Mesenchymal stem cell (in vitro differentiated cells and primary cell): ENCODE data around the gene MFN2.
"Not testable (repeated sequence)": the region's sequence is repeated elsewhere in the genome, so short reads cannot be mapped to it uniquely, and the experiment has no call there.

Source experiments
- DNase-seq: peaks from one replicate; pipeline ENCODE4 v3.0.0-alpha.2; 2013
- H2AFZ ChIP-seq: one replicate; pipeline ENCODE4 v1.6.1; 2013; ENCODE audit warnings: low read depth, mild to moderate bottlenecking, control low read depth, inconsistent platforms, low read length, moderate library complexity
- H2AK5ac ChIP-seq: 2 replicates; pipeline ENCODE4 v1.6.1; 2013; ENCODE audit warnings: low read length, moderate library complexity, mild to moderate bottlenecking, inconsistent platforms; ENCODE audit not compliant: severe bottlenecking
- H2BK120ac ChIP-seq: one replicate; pipeline ENCODE4 v1.6.1; 2013; ENCODE audit warnings: low read depth, mild to moderate bottlenecking, inconsistent platforms, low read length, moderate library complexity
- H2BK12ac ChIP-seq, 2 experiments: one replicate each; pipeline ENCODE4 v1.6.1; 2013; ENCODE audit warnings: inconsistent platforms in 2 of 2, low read length in 2 of 2, mild to moderate bottlenecking in 2 of 2, moderate library complexity in 2 of 2, control low read depth in 1 of 2
- H2BK15ac ChIP-seq: one replicate; pipeline ENCODE4 v1.6.1; 2013; ENCODE audit warnings: mild to moderate bottlenecking, low read depth, inconsistent platforms; ENCODE audit not compliant: poor library complexity, severe bottlenecking
- H2BK5ac ChIP-seq: 2 replicates; pipeline ENCODE4 v1.6.1; 2013; ENCODE audit warnings: low read depth, mild to moderate bottlenecking, low read length, control low read depth, inconsistent platforms; ENCODE audit not compliant: poor library complexity, severe bottlenecking
- H3K14ac ChIP-seq, 2 experiments: one replicate each; pipeline ENCODE4 v1.6.1; 2013; ENCODE audit warnings: inconsistent platforms in 2 of 2, low read length in 2 of 2, control low read depth in 1 of 2, mild to moderate bottlenecking in 1 of 2, moderate library complexity in 1 of 2
- H3K18ac ChIP-seq, 2 experiments: one replicate each; pipeline ENCODE4 v1.6.1; 2013; ENCODE audit warnings: inconsistent platforms in 2 of 2, low read length in 2 of 2, control low read depth in 1 of 2, low read depth in 1 of 2, mild to moderate bottlenecking in 1 of 2
- H3K23ac ChIP-seq, 2 experiments: one replicate each; pipeline ENCODE4 v1.6.1; 2013; ENCODE audit warnings: inconsistent platforms in 2 of 2, low read length in 2 of 2, mild to moderate bottlenecking in 2 of 2, moderate library complexity in 2 of 2, control low read depth in 1 of 2
- H3K27ac ChIP-seq: 2 replicates; pipeline ENCODE4 v1.5.1; 2013; ENCODE audit warnings: mild to moderate bottlenecking, moderate library complexity, low read length, control low read depth, inconsistent platforms; ENCODE audit not compliant: poor library complexity, severe bottlenecking
- H3K27me3 ChIP-seq, 2 experiments: 2 replicates each; pipeline versions ENCODE4 v1.6.1 to v1.7.0; 2013; ENCODE audit warnings: low read length in 2 of 2, mild to moderate bottlenecking in 2 of 2, moderate library complexity in 2 of 2, control low read depth in 1 of 2, inconsistent platforms in 1 of 2; ENCODE audit not compliant: control insufficient read depth in 1 of 2, insufficient read depth in 1 of 2
- H3K36me3 ChIP-seq, 2 experiments: 2 replicates each; pipeline versions ENCODE4 v1.6.1 to v1.7.0; 2013; ENCODE audit warnings: low read length in 2 of 2, control low read depth in 1 of 2, inconsistent platforms in 1 of 2, low read depth in 1 of 2, mild to moderate bottlenecking in 1 of 2; ENCODE audit not compliant: insufficient read depth in 2 of 2, control insufficient read depth in 1 of 2
- H3K4ac ChIP-seq, 2 experiments: one replicate each; pipeline ENCODE4 v1.6.1; 2013; ENCODE audit warnings: inconsistent platforms in 2 of 2, low read length in 2 of 2, mild to moderate bottlenecking in 2 of 2, moderate library complexity in 2 of 2, control low read depth in 1 of 2, low read depth in 1 of 2
- H3K4me1 ChIP-seq: 2 replicates; pipeline ENCODE4 v1.6.1; 2013; ENCODE audit warnings: low read depth, low read length, control low read depth; ENCODE audit not compliant: control insufficient read depth, insufficient read depth
- H3K4me2 ChIP-seq: 2 replicates; pipeline ENCODE4 v1.6.1; 2013; ENCODE audit warnings: low read length, mild to moderate bottlenecking, inconsistent platforms; ENCODE audit not compliant: poor library complexity, severe bottlenecking
- H3K4me3 ChIP-seq, 2 experiments: 2 replicates each; pipeline versions ENCODE4 v1.5.1 to v1.7.0; 2013; ENCODE audit warnings: low read length in 2 of 2, mild to moderate bottlenecking in 2 of 2, control low read depth in 1 of 2, low read depth in 1 of 2; ENCODE audit not compliant: insufficient read depth in 1 of 2
- H3K79me1 ChIP-seq: replicated peaks from 2 replicates; pipeline ENCODE4 v1.6.1; 2013; ENCODE audit warnings: mild to moderate bottlenecking, control low read depth, low read length, inconsistent platforms; ENCODE audit not compliant: poor library complexity, severe bottlenecking
- H3K9ac ChIP-seq: 2 replicates; pipeline ENCODE4 v1.7.0; 2013; ENCODE audit warnings: mild to moderate bottlenecking, low read length, moderate library complexity
- H3K9me3 ChIP-seq: 2 replicates; pipeline ENCODE4 v1.7.0; 2013; ENCODE audit warnings: mild to moderate bottlenecking, low read length; ENCODE audit not compliant: control insufficient read depth
- H4K8ac ChIP-seq: one replicate; pipeline ENCODE4 v1.6.1; 2013; ENCODE audit warnings: inconsistent platforms, mild to moderate bottlenecking, low read length, moderate library complexity
- H4K91ac ChIP-seq: one replicate; pipeline ENCODE4 v1.6.1; 2013; ENCODE audit warnings: mild to moderate bottlenecking, low read length, inconsistent platforms
- WGBS: methylation state at CpG from one replicate; pipeline ENCODE4 v1.1.7; 2013; ENCODE audit warnings: mixed read lengths; 5-methylcytosine and 5-hydroxymethylcytosine counted together

MFN2 gene

DNA sequence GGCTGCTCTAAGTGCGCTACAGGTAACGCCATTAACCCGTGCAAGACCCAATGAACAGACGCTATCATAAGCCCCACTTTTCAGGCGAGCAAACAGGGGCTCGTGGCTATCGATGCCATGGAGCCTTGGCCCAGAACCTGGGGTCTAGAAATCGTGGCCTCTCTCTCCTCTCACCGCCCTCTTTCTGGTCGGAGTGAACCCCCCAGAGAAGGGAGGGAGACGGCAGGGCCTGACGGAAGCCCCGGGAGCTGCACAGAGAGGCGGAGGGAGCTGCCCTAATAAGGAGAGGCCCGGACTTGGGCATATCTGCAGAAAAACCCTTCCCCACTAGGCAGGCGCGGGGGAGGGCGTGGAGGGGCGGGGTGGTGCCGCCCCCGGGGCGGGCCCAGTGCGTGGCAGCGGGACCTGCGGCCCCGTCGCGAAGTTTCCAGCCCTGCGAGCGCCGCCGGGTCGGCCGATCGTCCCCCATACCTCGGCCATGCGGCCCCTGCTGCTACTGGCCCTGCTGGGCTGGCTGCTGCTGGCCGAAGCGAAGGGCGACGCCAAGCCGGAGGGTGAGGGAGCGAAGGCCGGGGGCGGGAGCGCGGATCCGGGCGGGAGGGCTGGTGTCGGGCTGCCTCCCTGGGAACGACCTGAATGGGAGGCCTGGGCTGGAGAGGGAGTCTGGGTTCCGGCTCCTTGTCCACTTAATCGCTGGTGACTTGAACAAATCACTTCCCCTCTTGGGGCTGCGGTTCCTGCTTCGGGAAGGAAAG lies 45.8 kb upstream of the MFN2 start, which contains the start of gene PLOD1:
TSS of gene PLOD1 (plus strand) at position 416 of the 755 bp plus-strand sequence. CDS start at position 479, 63 bp downstream.
- Histone ChIP-seq H2AFZ (peak within 1 kb of the TSS; percentile 78), H3K79me1 (peaks cover 30% of the 10 kb centered on the region), H3K36me3 (peaks cover 6 to 20% of the 10 kb centered on the region in 2 experiments), H3K4ac (peak within 1 kb of the TSS; percentile 92 to 93), H2BK15ac (peak within 1 kb of the TSS; percentile 91), H3K9me3 (no peaks in the 10 kb centered on the region), H2AK5ac (peak within 1 kb of the TSS; percentile 79), H3K23ac (peak within 1 kb of the TSS in 1 of 2 experiments; percentile 97), H3K14ac (peak within 1 kb of the TSS; percentile 81 to 99), H3K27ac (peak within 1 kb of the TSS; percentile 40), H2BK5ac (no peak within 1 kb of the TSS), H2BK12ac (peak within 1 kb of the TSS; percentile 67 to 86), H3K18ac (peak within 1 kb of the TSS; percentile 91 to 99), H3K4me3 (peak within 1 kb of the TSS; percentile 81 to 89), H3K4me1 (peaks cover 27% of the 10 kb centered on the region), H4K8ac (peak within 1 kb of the TSS; percentile 98), H3K27me3 (no peaks in the 10 kb centered on the region), H2BK120ac (peak within 1 kb of the TSS; percentile 50), H4K91ac (peak within 1 kb of the TSS; percentile 97), H3K4me2 (peak within 1 kb of the TSS; percentile 91), H3K9ac (peak within 1 kb of the TSS; percentile 85)
- WGBS, result 1% methylated on average over 45 of the region's 55 CpGs
- DNase-seq, result peak; percentile 91

DNA sequence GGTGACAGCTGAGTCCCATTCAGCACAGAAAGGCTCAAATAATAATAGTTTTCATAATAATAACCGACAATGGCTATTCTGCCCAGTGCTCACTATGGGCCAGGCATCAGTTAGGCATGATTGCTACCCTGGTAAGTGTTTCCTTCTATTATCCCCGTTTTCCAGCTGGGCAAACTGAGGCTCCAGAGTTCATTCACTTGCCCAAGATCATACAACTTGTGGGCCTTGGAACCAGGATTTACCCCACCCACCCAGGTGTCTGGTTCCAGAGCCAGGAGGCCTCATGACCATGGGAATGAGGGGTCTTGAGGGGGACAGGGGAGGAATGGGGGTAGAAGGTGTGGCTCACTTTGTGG lies 45.2 kb upstream of the MFN2 start:
- Histone ChIP-seq H3K23ac (no peak overlapping the region), H3K18ac (no peak overlapping the region), H3K27ac (peak overlapping the region; percentile 2), H3K79me1 (peaks cover 32% of the 10 kb centered on the region), H3K27me3 (no peaks in the 10 kb centered on the region), H2AFZ (no peak overlapping the region), H2BK12ac (peak overlapping the region in 1 of 2 experiments; percentile 4), H3K4me1 (peaks cover 24% of the 10 kb centered on the region), H2BK120ac (no peak overlapping the region), H3K4me3 (peak overlapping the region; percentile 81 to 89), H4K91ac (no peak overlapping the region), H3K4me2 (peak overlapping the region; percentile 91), H2BK5ac (no peak overlapping the region), H4K8ac (no peak overlapping the region), H3K9me3 (no peaks in the 10 kb centered on the region), H3K4ac (peak overlapping the region; percentile 45 to 54), H2BK15ac (no peak overlapping the region), H3K9ac (peak overlapping the region; percentile 85), H3K14ac (peak overlapping the region in 1 of 2 experiments; percentile 81), H3K36me3 (peaks cover 6 to 24% of the 10 kb centered on the region in 2 experiments), H2AK5ac (peak overlapping the region; percentile 79)
- 38% methylated on average over 2 of the region's 2 CpGs for WGBS
- DNase-seq, result no peak

DNA sequence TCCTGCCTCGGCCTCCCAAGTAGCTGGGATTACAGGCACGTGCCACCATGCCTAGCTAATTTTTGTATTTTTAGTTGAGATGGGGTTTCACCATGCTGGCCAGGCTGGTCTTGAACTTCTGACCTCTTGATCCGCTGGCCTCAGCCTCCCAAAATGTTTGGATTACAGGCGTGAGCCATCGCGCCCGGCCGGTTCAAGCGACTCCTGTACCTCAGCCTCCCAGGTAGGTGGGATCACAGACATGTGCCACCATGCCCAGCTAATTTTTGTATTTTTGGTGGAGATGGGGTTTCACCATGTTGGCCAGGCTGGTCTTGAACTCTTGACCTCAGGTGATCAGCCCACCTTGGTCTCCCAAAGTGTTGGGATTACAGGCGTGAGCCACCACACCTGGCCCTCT lies 44.5 kb upstream of the MFN2 start:
- not testable (repeated sequence) for H3K14ac ChIP-seq, H2BK5ac ChIP-seq, H3K4me2 ChIP-seq, H3K23ac ChIP-seq, H2AFZ ChIP-seq, H3K9me3 ChIP-seq, H3K27ac ChIP-seq, H3K27me3 ChIP-seq, H2AK5ac ChIP-seq, H4K8ac ChIP-seq, H3K18ac ChIP-seq, H3K9ac ChIP-seq, H2BK12ac ChIP-seq, DNase-seq, H4K91ac ChIP-seq, H3K4ac ChIP-seq, H2BK120ac ChIP-seq, H2BK15ac ChIP-seq
- Histone ChIP-seq H3K4me1 (peaks cover 24% of the 10 kb centered on the region), H3K4me3 (peak overlapping the region in 1 of 2 experiments; percentile 81), H3K36me3 (peaks cover 6 to 31% of the 10 kb centered on the region in 2 experiments), H3K79me1 (peaks cover 39% of the 10 kb centered on the region)
- WGBS, result 95% methylated on average over 9 of the region's 10 CpGs

DNA sequence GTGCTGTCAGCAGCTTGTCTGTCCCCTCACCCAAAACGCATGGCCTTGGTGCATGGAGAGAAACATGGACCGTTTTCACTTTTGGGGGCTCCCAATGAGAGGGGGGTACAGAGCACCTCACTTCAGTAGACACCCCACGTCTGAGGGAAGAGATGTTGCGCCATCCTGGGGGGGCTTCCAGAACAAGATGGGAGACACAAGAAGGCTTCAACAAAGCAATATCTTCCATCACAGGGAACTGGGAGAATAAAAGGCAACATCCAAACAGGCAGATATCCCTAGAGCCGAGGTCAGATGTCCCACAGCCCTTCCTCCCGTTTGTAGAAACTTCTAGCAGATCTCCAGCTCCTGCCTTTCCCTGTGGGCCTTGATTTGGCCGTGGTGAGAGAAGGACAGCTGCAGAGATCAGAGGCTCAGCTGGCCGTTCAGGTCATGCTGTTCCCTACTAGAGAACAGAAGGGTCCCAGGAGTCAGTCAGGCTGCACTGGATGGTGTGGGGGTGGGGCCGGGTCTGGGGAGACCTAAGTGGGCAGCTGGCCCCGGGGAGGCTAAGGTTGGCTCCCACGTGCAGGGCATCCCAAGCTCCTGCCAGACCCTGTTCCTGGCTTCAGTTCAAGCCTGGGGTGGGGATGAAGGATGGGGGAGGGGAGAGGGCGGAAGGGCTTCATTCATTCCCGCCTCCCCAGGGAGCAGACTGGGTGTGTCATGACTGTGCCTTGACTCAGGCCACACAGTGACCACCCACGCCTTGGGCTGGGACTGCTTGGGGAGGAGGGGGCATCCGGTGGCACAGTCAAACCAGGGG lies 41.3 kb upstream of the MFN2 start:
- H3K27me3 ChIP-seq, result no peaks in the 10 kb centered on the region
- peaks cover 25% of the 10 kb centered on the region for H3K4me1 ChIP-seq
- H3K9ac ChIP-seq, result peak overlapping the region; percentile 36
- no peak overlapping the region for H2AK5ac ChIP-seq
- H3K79me1 ChIP-seq, result peaks cover 51% of the 10 kb centered on the region
- H3K14ac ChIP-seq, result no peak overlapping the region
- H4K8ac ChIP-seq, result no peak overlapping the region
- H3K4ac ChIP-seq, result no peak overlapping the region
- no peak overlapping the region for H2BK15ac ChIP-seq
- H2BK120ac ChIP-seq, result no peak overlapping the region
- peaks cover 10 to 48% of the 10 kb centered on the region in 2 experiments for H3K36me3 ChIP-seq
- H3K27ac ChIP-seq, result no peak overlapping the region
- no peak for DNase-seq
- no peak overlapping the region for H3K4me3 ChIP-seq
- no peak overlapping the region for H2BK5ac ChIP-seq
- H3K23ac ChIP-seq, result no peak overlapping the region
- H3K18ac ChIP-seq, result no peak overlapping the region
- 82% methylated on average over 13 of the region's 15 CpGs for WGBS
- H3K9me3 ChIP-seq, result no peaks in the 10 kb centered on the region
- peak overlapping the region in 1 of 2 experiments; percentile 1 for H2BK12ac ChIP-seq
- H2AFZ ChIP-seq, result no peak overlapping the region
- no peak overlapping the region for H3K4me2 ChIP-seq
- H4K91ac ChIP-seq, result peak overlapping the region; percentile 48
